ENCODE measurements around the gene CYP2C18.
"Not testable (repeated sequence)": the region's sequence is repeated elsewhere in the genome, so short reads cannot be mapped to it uniquely, and the experiment has no call there.

Gene CYP2C18

DNA sequence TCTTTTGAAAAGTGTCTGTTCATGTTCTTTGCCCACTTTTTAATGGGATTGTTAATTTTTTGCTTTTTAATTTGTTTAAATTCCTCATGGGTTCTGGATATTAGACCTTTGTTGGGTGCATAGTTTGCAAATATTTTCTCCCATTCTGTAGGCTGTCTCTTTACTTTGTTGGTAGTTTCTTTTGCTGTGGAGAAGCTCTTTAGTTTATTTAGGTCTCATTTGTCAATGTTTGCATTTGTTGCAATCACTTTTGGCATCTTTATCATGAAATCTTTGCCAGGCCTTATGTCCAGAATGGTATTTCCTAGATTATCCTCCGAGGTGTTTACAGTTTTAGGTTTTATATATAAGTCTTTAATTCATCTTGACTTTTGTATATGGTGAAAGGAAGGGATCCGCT is 55.1 kb downstream of the CYP2C18 start:
- H3K4me3 ChIP-seq (ENCODE audit: low read depth, low read length) = no peak overlapping the region

DNA sequence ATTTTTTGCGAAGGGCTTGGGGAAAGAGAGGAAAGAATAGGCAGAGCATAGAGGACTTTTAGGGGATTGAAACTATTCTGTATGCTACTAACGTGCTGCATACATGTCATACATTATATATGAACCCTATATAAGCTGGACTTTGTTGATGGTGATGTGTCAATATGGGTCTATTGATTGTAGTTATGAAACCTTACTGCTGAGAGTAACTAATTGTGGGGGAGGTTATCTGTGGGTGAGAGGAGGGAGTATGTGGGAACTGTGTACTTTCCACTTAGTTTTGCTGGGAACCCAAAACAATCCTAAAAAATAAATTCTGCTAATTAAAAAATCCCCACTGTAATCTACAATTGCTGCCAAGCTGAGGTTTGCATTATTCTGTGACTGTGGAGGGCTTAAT is 63.6 kb downstream of the CYP2C18 start:
- no peak overlapping the region for H3K4me3 ChIP-seq (ENCODE audit: low read depth, low read length)

DNA sequence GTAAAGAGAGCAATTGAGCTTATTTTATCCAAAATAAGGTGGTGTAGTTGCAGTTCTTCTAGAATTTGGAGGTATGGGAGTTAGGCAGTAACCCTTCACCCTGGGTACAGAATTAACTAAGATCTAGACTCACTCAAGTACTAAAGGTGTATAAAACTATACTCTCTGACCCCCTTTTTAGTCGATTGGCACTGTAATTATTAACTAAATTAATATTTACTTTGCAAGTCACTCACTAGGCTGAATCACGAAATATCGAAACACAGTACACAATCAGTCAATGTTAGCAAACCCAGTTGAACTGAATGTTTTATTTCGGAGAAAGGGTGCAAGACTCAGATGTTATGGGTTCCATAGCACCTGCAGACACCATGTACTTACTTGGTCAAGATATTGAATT is 64.3 kb downstream of the CYP2C18 start:
- H3K4me3 ChIP-seq (ENCODE audit: low read depth, low read length) = no peak overlapping the region

DNA sequence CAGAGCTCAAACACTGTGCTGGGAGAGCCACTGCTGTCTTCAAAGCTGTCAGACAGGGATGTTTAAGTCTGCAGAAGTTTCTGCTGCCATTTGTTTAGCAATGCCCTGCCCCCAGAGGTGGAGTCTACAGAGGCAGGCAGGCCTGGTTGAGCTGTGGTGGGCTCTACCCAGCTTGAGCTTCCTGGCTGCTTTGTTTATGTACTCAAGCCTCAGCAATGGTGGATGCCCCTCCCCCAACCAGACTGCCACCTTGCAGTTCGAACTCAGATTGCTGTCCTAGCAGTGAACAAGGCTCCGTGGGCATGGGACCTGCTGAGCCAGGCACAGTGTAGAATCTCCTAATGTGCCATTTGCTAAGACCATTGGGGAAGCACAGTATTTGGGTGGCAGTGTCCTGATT is 74.4 kb downstream of the CYP2C18 start:
- H3K4me3 ChIP-seq (ENCODE audit: low read depth, low read length) = no peak overlapping the region

DNA sequence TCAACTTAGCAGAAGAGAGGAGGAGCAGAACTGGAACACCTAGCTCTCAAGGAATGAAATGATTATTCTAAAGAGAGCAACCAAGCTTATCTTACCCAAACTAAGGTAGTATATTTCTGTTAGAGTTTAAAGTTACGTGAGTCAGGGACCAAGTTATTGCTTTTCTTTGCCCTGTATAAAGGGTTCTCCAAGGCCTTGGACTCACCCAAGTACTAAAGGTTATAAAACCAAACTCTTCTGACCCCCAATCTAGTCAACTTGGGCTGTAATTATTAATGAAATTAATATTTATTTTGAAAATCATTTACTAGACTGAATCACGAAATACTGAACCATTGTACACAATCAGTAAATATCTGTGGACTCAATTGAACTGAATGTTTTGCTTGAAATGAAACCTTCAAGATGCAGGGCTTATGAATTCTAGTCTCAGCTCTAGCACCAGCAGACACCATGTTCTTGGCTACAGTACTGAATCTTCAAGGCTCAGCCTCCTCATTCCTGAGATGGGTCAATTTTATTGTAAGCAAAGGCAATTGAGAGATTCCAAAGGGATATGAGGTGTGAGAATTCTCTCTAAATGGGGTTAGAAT is 77.2 kb downstream of the CYP2C18 start:
- no peak overlapping the region for H3K4me3 ChIP-seq (ENCODE audit: low read depth, low read length)

DNA sequence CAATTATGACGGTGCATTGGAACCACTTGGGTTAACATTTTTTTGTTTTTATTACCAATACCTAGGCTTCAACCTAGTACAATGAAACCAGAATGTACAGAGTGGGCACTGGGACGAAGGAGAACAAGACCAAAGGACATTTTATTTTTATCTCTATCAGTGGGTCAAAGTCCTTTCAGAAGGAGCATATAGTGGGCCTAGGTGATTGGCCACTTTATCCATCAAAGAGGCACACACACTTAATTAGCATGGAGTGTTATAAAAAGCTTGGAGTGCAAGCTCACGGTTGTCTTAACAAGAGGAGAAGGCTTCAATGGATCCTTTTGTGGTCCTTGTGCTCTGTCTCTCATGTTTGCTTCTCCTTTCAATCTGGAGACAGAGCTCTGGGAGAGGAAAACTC is 78.9 kb downstream of the CYP2C18 start, which contains the start of gene CYP2C19:
TSS of gene CYP2C19 (plus strand) at position 289 of the 400 bp plus-strand sequence. CDS start at position 314, 25 bp downstream.
- no peak within 1 kb of the TSS for H3K4me3 ChIP-seq (ENCODE audit: low read depth, low read length)

DNA sequence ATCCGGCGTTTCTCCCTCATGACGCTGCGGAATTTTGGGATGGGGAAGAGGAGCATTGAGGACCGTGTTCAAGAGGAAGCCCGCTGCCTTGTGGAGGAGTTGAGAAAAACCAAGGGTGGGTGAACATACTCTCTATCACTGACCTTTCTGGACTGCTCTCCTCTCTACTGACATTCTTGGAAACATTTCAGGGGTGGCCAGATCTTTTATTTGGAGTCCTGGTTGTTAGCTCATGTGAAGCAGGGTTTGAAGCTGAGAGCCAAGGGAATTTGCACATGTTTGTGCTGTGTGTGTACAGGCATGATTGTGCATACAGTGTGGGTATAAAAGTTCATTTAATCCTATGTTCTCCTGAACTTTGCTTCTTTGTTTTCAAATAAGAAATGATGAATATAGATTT is 91.9 kb downstream of the CYP2C18 start:
- H3K4me3 ChIP-seq (ENCODE audit: low read depth, low read length) = not testable (repeated sequence)

DNA sequence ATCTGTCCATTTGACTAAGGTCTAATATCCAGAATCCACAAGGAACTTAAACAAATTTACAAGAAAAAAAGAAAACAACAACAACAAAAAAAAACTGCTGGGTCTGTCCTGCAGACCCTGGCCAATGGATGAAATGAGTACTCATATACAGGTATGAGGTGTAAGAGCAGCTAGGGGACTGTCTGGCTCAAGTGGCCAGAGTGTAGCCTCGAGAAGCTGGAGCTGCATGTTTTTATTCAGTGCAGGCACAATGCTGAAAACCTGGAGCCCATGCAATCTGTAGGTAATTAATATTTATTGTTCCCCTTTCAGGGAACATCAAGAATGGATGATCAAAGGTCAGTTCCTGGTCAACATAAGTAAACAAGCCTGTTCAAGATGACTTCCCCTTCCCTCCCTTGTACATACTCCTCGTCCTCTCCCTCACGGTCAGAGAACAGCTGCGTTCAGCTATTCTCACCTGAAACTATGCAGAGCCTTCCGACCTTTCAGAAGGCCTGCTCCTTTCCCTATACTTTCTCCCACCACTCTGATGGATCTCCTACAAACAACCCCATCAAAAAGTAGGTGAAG is 94.4 kb downstream of the CYP2C18 start:
- no peak overlapping the region for H3K4me3 ChIP-seq (ENCODE audit: low read depth, low read length)

DNA sequence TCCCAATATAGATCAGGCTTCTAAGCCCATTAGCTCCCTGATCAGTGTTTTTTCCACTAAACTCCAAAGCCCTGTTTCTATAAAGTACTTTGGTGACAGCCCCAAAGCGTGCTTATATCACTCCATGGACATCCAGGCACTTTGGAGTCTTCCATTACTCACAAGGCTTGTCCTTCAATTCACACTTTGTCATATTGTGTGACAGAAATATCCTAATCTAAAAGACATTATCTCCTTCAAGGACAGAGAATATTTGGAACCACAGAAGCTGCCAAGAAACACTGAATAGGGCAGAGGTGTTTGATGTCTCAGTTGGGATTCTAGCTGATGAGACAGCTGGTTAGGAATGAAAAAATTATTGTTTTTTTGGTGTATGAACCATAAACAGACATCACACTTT is 97.3 kb downstream of the CYP2C18 start:
- H3K4me3 ChIP-seq (ENCODE audit: low read depth, low read length) = no peak overlapping the region

DNA sequence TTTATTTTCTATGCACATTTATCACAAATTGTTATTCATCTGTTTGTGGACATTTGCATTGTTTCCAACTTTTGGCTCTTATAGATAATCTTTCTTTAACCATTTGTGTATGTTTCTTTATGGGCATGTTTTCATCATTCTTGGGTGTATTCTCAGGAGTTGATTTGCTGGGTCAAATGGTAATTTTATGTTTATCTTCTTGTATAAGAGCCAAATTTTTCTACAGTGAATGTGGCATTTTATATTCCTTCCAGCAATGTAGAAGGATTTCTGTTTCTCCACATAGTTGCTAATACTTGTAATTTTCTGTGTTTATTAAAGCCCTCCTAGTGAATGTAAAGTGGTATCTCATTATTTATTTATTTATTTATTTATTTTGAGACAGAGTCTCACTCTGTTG is 100.7 kb downstream of the CYP2C18 start:
- no peak overlapping the region for H3K4me3 ChIP-seq (ENCODE audit: low read depth, low read length)

DNA sequence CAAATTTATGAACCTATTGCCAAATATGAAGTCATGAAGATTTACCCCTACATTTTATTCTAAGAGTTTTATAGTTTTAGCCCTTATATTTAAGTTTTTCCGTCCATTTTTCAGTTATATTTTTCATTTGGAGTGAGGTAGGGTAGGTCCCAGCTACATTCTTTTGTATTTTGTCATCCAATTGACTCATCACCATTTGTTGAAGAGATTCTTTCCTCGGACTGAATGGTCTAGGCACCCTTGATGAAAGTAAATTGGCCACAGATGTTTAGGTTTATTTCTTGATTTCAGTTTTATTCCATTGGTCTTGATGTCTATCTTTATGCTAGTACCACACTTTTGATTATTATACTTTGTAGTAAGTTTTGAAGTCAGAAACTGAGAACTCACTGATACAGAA is 101.7 kb downstream of the CYP2C18 start:
- H3K4me3 ChIP-seq (ENCODE audit: low read depth, low read length) = no peak overlapping the region
